Activated naive CD4-positive, alpha-beta T cell treated with anti-CD3 and anti-CD28 coated beads, Interleukin-2, amount 50 U/mL, for 16 hours (primary cell): ENCODE data around the gene PMEPA1.
"Not testable (repeated sequence)": the region's sequence is repeated elsewhere in the genome, so short reads cannot be mapped to it uniquely, and the experiment has no call there.

Experiments
- DNase-seq: peaks from one replicate; pipeline ENCODE4 v3.0.0-alpha.2; 2020

The PMEPA1 gene

DNA sequence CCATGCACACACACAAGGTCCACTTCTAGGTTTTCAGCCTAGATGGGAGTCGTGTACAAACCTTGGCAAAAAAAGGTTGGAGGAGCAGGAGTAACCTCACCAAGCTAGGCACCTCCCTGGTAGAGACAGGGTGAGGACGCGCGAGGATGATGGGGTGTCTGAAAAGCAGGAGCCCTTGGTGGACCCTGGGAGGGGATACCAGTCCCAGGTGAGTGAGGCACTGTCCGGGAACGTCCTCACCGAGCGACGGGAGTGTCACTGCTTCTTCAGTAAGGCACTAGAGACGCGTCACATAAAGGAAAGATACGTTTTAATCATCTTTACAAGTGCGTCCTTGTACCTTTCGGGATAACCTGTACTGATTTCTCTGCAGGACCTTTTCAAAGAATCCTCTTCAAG, 60.2 kb downstream of the PMEPA1 start:
- no peak for DNase-seq

DNA sequence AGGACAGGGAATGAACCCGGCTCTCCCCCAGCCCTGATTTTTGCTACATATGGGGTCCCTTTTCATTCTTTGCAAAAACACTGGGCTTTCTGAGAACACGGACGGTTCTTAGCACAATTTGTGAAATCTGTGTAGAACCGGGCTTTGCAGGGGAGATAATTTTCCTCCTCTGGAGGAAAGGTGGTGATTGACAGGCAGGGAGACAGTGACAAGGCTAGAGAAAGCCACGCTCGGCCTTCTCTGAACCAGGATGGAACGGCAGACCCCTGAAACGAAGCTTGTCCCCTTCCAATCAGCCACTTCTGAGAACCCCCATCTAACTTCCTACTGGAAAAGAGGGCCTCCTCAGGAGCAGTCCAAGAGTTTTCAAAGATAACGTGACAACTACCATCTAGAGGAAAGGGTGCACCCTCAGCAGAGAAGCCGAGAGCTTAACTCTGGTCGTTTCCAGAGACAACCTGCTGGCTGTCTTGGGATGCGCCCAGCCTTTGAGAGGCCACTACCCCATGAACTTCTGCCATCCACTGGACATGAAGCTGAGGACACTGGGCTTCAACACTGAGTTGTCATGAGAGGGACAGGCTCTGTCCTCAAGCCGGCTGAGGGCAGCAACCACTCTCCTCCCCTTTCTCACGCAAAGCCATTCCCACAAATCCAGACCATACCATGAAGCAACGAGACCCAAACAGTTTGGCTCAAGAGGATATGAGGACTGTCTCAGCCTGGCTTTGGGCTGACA, 60.8 kb downstream of the PMEPA1 start:
- no peak for DNase-seq

DNA sequence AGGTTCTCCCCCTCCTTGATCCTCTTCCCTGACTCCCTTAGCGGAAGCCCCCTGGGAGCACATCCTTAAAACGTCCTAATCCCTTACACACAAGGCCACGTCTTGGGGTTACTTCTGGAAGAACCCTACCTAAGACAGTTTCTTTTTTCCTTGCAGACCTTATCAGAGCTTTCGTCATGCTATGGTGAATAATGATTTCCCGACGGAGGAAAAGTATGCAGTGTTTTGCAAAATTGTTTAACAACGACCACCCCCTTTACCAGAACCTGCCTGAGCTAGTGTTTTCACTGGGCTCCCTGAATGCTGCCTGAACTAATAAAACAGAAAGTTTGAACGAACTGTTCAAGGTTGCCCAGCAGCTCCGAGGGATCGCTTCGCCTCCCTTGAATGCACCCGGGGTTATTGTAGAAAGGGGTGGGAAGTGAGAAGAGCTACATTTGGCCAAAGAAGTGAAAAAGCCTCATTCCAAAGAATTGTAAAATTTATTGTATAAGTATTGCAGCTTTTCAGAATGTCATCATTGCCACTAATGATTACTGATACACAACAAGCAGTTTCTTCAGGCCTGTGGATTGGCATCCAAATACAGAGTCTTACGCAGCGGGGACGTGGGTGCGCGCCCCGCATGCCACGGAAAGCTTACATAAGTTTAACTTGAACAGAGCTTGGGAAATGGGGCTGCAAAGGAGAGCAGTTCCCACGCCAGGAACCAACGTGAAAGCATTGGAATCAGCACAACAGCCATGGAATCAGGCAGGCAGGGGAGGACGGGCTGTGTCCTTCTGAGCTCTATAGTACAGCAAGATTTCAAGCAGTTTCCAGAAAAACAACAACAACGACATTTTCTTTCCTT, 61.7 kb downstream of the PMEPA1 start:
- DNase-seq = no peak

DNA sequence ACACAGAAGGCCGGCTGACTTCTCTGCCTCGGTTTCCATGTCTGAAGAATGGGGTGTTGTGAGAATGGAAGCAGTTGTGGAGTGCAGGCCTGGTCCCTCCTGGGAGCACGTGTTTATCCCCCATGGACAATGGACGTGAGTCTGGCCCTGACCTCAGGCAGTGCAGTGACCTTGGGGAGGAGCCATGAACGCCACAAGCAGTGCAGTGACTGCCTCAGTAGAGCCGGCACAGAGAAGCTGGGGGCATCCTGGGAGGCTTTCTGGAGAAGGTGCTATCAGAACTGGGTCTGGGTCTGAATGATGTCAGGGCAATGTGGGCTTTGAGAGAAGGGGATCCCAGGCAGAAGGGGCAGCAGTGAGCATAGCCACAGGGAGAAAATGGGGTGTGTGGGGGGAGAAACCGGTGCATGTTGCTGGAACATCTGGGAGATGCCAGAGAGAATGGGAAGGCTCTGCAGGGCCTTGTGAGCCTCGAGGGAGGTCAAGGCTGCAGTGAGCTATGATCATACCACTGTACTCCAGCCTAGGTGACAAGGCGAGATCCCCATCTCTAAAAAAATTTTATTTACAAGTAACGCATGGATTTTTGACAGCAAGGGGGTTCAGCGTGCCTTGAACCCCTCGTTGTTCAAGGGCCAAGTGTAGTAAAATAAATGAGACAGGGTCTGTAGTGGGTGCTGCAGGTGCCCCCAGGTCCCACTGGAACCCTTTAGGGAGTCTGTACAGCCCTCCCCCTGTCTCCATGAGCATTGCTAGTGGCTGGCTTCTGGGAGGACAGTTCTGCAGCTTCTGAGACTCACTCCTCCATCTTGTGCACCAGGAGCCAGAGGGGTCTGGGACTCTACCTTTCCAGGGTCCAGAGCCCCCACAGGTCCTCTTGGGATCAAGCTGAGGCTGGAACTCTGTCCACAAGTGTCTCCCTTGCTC, 62.5 kb downstream of the PMEPA1 start:
- DNase-seq = no peak

DNA sequence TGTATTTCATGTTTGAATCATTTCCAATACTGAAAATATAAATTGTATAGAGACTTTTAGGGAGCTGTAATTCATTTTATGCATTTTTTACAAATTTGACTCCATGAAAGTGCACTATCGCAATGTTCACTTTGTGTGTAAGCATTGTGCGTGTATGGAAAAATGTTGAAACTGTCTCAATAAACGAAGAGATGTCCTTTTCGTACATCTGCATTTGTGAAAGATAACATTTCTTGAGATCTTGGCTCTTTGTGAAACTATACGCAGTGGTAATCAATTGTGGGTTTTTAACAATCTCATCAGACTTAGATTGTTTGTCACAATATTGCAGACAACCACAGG, 70.9 kb downstream of the PMEPA1 start:
- DNase-seq = no peak

DNA sequence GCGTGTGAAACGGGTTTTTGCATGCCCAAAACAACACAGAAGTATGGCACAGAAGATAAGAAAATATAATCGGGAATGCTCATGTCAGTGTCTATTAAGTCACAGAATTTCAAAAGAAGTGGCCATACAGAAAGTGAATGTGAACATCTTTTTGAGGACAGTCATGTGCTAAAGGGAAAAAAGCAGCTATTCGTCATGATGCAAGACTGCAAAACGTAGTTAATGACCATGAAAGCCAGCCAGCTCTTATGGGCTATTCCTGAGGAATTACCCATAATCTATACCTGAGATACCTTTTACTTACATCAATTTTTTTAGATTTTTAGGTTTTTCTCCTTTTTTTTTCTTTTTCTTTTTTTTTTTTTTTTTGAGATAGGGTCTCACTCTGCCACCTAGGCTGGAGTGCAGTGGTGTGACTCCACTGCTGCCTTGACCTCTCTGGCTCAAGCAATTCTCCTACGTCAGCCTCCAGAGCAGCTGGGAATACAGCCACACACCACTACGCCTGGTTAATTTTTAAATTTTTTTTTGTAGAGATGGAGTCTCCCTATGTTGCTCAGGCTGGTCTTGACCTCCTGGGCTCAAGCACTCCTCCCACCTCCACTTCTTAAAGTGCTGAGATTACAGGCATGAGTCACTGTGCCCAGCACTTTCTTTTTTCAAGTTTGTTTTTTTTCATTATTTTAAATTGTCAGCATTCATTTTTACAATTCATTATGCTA, 71.5 kb downstream of the PMEPA1 start:
- DNase-seq = no peak

DNA sequence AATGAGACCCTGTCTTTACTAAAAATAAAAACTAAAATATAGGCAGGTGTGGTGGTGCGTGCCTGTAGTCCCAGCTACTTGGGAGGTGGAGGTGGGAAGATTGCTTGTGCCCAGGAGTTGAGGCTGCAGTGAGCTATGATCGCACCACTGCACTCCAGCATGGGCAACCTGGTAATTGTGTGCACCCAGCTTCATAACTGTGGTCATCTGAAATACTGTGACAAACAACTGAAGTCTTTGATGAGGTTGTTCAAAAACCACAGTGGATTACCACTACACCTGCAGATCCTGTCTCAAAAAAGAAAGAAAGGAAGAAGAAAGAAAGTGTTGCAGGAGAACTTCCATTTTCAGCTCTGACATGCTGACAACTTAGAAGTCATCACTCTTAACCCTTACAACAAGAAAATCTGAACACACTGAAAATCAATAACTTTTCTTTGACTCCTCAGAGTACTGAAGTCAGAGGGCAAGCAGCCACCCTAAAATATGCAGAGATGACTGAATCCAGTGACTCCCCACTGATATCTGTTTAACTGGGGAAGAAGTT, 75.8 kb downstream of the PMEPA1 start:
- DNase-seq = no peak

DNA sequence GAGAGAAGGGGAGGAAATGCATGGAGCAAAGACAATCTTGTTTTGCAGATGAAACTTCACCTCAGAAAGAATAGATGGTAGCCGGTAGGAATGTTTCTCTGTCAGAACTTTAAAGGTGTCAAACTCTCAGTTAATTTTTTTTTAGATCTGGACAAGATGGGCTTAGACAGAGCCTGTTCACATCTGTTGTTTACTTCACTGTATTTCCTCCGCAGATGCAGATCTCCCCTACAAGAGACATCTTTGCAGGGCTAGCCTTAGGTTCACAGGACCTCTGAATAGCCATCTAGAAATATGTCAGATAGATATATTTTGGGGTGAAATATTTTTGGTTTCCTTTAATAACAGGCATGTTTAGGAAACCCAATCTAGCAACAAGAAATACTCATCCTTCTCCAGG, 77.5 kb downstream of the PMEPA1 start:
- DNase-seq = no peak

DNA sequence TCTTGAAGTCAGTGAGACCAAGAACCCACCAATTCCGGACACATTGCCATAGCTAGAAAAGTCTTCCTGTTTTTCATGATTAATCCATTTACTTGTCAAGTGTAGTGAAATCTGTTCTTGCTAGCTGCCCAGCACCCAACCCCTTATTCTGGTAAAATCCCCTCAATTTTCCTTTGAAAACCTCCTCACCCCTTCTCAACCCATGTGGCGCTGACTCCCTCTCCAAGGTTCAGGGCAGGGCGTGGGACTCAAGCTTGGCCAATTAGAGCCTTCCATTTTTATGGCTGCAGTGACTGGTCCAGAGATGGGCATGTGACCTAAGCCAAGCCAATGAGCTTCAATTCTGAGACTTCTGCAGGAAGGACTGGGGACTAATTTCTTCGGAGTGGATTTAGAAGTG, 79.8 kb downstream of the PMEPA1 start:
- peak; percentile 59 for DNase-seq

DNA sequence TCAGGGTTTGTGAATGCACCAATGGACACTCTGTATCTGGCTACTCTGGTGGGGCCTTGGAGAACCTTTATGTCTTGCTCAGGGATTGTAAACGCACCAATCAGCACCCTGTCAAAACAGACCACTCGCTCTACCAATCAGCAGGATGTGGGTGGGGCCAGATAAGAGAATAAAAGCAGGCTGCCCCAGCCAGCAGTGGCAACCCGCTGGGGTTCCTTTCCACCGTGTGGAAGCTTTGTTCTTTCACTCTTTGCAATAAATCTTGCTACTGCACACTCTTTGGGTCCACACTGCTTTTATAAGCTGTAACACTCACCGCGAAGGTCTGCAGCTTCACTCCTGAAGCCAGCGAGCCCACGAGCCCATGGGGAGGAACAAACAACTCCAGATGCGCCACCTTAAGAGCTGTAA, 80.3 kb downstream of the PMEPA1 start:
- DNase-seq = peak; percentile 47

DNA sequence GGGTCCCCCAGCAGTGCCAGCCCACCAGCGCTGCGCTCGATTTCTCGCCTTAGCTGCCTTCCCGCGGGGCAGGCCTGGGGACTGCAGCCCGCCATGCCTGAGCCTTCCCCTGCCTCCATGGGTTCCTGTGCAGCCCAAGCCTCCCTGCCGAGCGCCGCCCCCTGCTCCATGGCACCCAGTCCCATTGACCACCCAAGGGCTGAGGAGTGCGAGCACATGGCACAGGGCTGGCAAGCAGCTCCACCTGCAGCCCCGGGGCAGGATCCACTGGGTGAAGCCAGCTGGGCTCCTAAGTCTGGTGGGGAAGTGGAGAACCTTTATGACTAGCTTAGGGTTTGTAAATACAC, 80.9 kb downstream of the PMEPA1 start:
- DNase-seq = not testable (repeated sequence)

DNA sequence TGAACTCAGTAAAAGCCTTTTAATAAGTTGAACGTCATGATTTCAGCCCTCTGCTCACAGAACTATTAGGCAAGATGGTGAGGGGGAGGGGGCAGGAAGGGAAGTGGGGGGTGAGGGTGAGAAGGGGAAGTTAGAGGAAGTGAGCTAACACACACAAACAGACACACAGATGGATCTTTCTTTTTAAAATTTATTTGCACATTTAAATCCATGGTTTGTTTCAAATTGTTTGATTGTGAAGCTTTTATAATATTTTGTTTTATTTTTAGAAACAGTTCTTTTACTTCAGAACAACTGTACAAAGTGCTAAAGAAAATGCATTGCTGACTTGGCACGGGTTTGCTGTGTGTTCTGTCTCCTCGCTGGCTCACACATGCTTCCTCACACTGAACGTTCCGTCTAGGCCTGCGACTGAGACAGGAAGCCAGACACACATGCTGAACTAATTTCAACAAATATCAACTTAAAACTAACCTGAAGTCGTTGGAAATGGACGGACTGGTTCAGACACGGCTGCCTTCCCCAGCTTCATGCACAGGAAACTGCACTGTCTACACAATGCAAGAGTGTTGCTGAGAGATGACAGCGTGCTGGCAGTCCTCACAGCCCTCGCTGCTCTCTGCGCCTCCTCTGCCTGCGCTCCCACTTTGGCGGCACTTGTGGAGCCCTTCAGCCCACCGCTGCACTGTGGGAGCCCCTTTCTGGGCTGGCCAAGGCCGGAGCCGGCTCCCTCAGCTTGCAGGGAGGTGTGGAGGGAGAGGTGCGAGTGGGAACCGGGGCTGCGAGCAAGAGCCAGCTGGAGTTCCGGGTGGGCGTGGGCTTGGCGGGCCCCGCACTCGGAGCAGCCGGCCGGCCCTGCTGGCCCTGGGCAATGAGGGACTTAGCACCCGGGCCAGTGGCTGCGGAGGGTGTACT, 81.5 kb downstream of the PMEPA1 start:
- DNase-seq = peak; percentile 55

DNA sequence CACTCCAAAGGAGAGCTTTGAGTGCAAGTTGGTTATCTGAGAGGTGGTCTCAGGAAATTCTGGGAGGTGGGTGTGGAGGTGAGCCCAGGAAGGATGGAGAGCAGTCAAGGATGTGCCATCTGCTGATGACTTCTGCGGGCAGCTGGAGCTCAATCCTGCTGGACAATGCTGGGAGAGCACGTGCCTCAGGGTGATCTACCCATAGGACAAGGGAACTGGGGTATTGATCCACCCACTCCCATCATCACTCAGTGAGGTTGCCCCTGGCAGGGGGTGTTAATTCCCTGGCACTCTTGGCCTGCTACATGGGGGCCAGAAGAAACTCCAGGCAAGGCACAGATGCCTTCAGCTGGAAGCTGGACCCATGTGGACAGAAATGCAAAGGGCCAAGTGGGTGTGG, 82.5 kb downstream of the PMEPA1 start:
- no peak for DNase-seq

DNA sequence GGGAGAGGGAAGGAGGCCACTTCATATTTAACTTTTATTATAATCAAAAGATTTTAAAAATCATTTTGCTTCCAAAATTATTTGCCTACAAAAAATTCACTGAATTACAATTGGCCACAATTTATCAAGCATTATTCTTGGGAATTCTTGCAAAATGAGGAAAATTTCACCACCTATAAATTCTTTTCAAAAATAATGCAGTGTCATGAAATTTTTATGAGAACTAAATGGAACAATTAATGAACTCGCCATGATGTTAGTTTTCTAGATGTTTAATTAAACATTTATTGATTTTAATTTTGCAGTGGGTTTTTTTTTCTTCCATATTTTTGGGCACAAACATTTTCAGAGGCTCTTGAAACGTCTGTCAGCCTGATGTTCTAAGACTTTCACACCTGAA, 83.8 kb downstream of the PMEPA1 start:
- DNase-seq = no peak

DNA sequence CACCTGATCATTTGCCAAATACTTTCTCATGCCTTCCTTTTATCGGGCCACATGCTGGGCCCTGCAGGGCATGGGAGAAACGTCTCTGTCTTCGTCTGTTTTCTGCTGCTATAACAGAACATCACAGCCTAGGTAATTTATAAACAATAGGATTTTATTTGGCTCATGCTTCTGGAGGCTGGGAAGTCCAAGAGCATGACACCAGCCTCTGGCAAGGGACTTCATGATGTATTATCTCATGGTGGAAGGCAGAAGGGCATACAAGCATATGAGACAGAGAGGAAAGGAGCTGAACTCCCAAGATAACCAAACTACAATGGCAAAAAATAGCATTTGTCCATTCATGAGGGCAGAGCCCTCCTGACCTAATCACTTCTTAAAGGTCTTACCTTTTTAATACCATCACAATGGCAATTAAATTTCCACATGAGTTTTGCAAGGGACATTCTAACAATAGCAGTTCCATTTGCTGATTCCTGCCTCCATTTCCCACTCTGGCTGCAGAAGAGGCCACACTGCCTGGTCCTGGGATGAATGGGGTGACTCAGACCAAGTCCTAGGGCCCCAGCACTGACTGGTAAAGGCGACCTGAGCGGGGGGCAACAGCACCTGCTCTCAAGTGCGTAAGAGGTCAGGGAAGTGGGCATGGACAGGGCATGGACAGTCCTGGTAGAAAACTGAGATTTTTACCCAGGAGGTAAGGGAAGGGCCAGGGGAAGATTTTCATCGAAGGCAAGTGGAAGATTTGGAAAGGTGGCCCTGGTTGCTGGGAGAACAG, 84.4 kb downstream of the PMEPA1 start:
- DNase-seq = no peak

DNA sequence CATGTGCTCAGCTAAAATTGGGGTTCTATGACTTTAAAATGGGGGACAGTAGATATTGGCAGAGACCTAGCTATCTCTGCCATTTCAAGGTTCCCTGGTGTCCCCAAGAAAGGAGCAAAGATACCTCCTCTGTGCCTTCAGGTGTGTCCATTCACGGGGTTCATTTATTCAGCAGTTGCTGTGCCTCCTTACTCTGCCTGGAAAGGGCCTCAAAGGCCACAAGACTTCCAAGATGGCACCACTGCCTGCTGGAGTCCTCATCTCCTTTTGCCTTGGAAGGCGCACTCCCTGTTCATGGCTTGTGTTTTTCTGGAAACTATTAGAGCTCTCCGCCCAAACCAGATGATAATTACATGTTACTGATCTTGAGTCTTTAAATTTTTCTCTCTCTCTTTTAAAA, 85.7 kb downstream of the PMEPA1 start:
- no peak for DNase-seq

DNA sequence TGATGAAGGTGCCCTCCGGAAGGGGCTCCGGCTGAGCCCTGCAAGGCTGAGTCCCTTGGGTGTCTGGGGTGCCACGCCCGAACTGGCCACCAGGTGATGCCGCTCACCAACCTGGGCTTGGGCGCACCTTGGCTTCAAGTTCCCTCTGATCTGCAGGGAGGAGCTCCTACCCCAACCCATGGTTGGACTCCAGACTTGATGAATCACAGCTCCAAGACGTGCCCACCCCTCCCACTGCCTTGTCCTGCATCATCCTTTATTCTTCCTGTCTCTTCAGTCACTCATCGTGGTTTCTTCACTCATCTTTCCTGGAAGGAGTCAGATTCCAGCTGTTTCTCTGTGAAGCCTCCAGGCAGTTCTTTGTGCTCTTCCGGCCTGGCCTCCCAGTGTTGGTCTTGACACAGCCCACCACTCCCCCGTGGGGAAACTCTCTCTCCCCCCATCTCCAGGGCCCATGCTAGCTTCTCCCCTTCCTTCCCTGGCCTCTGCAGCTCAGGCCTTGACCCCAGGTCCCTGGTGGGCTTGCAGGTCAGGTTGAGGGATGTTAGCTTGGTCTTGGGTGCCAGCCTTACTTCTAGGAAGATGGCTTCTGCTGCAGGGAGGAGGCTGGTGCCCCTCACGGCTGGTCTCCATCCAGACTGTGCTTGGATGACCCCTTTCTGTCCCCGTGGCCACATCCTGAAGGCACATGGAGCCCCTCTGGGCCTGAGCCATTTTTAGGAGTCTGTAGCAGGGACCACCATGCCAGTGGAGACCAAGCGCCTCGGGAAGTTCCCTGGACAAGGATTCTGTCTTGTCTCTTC, 87.0 kb downstream of the PMEPA1 start:
- DNase-seq = peak; percentile 73

DNA sequence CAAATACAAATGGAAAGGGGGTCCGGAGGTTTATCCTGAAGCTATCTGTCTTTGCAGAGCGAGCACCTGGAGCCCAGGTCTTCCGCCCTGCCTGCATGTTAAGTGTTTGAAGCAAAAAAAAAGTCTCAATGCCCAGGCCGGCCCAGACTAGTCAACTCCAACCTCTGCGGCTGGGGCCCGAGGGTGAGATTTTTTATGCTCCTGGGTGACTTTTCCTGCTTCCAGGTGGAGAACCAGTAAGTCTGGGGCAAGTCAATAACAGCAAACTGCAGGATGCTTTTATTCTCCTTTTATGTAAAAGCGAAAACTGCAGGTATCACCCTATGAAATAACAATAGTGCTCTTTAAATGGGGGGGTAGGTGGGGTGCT, 87.6 kb downstream of the PMEPA1 start:
- no peak for DNase-seq

DNA sequence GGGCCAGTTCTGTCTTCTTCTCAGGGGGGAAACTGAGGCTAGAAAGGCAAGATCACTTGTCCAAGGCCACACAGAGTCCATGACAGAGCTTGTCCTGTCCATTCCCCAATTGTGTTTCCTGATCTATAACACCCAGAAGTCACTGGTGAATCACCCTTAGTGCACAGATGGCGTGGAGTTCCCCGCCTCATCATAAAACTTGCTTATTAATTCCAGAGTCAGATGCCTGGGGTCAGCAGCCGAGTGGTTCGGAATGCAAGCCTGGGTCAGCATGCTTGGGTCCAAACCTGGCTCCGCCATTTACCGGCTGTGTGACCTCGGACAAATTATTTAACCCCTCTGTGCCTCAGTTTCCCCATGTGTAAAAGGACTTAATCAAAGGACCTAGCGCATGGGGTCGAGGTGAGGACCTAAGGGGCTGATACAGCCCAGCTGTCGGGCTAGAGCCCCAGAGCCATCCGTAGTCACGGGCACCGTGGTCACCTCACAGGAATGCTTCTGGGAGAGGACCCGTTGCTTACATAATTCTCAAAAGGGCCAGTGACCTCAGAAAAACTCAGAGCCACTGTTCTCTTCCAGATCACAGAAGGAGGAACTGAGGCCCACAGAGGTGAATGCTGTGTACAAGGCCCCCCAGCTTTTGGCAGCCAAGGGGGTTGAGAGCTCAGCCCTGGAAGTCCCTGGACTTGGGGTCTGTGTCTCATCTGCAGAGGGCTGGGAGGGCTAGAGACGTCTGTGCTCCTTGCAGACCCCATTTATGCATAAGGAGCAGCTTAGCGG, 88.2 kb downstream of the PMEPA1 start:
- no peak for DNase-seq
